ENCODE results near the gene ARHGAP33.

GRCh38 chr19:35732540-35733179 is 42.7 kb upstream of the ARHGAP33 start:
- TF ChIP-seq POLR2A (IDR thresholded peaks at IDR 0.05) (no peak), CTCF (IDR thresholded peaks at IDR 0.05) (no peak)

Data from thyroid gland (tissue), 4 donors.